Measurements from ENCODE around the gene SLC25A12. TPM values are rescaled to one million over a fixed set of nuclear protein-coding genes. Genes with fewer than 3 reads are reported as not detected.

SLC25A12 gene
- total RNA-seq = 20.2 and 23.5 TPM in 2 replicates

GRCh38 chr2:171893824-171894611 is at the start of gene SLC25A12:
Gene SLC25A12, minus strand, starts transcription at chr2:171894244. Its CDS starts 30 bp downstream, at chr2:171894214.

GRCh38 chr2:171922230-171923022 is 28.4 kb upstream of the SLC25A12 start, which contains the start of gene HAT1:
Gene HAT1, plus strand, starts transcription at chr2:171922461. Its CDS starts 40 bp downstream, at chr2:171922501.

Other genes with a start within 250 kb of the SLC25A12 start
- gene DYNC1I2, start 206.8 kb downstream of the SLC25A12 start, total RNA-seq = 115 and 137 TPM in 2 replicates
- gene HAT1, start 28.2 kb upstream of the SLC25A12 start, total RNA-seq = 26.8 and 34.4 TPM in 2 replicates
- gene METAP1D, start 105.7 kb upstream of the SLC25A12 start, total RNA-seq = 7.1 and 7.3 TPM in 2 replicates
- 1.6 and 7.7 TPM in 2 replicates for gene DLX1, start 191.3 kb upstream of the SLC25A12 start, total RNA-seq
- gene DLX2, start 208.7 kb upstream of the SLC25A12 start, total RNA-seq = 0.33 and 3.9 TPM in 2 replicates

Measured in smooth muscle cell of the pulmonary artery (primary cell).